GM12864 (cell line): ENCODE data around the gene SIAE.

Experiments
- DNase-seq: peaks from one replicate; pipeline ENCODE4 v3.0.0-alpha.2; 2011; ENCODE audit warnings: low read depth
- H3K4me3 ChIP-seq: 2 replicates; pipeline ENCODE4 v1.5.1; 2011; ENCODE audit warnings: mild to moderate bottlenecking, low read depth, low read length, control low read depth
- TF ChIP-seq, protein P1 (sequence below): IDR thresholded peaks from 2 replicates; pipeline ENCODE4 v1.5.1; 2011; ENCODE audit warnings: low read depth, mild to moderate bottlenecking, moderate library complexity, low read length, control low read depth, inconsistent platforms; ENCODE audit errors: missing control alignments

SIAE gene

DNA sequence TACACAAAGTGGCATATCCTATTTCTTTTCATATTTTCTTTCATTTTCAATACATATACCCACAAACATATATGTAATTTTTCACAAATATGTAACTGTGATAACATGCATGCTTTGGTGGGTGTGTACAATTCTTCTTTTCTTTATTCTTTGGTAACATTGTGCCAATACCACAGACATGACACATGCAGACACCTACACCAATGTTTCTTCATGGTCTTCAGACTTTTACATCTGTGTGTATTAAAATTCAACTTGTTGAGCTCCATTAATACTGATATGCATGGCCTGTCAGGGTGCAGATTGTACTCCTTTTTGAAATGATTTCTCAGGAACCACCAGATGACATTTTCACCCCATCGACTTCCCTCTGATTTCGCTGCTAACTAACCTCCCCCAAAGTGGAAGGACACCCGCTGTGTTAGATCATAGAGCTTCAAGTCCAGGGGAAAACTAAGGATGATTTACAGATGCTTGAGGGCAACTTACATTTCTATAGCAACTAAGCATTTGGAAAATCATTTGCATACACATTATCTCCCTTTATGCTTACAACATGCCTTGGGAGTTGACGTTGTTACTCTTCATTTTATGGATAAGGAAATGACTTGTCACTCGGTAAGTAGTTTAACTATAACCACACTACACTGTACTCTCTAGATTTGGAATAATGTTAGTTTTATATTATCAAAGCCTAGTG, 72.8 kb downstream of the SIAE start:
- H3K4me3 ChIP-seq, result no peak overlapping the region
- TF ChIP-seq, protein P1, sequence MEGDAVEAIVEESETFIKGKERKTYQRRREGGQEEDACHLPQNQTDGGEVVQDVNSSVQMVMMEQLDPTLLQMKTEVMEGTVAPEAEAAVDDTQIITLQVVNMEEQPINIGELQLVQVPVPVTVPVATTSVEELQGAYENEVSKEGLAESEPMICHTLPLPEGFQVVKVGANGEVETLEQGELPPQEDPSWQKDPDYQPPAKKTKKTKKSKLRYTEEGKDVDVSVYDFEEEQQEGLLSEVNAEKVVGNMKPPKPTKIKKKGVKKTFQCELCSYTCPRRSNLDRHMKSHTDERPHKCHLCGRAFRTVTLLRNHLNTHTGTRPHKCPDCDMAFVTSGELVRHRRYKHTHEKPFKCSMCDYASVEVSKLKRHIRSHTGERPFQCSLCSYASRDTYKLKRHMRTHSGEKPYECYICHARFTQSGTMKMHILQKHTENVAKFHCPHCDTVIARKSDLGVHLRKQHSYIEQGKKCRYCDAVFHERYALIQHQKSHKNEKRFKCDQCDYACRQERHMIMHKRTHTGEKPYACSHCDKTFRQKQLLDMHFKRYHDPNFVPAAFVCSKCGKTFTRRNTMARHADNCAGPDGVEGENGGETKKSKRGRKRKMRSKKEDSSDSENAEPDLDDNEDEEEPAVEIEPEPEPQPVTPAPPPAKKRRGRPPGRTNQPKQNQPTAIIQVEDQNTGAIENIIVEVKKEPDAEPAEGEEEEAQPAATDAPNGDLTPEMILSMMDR, result no peak
- no peak for DNase-seq

DNA sequence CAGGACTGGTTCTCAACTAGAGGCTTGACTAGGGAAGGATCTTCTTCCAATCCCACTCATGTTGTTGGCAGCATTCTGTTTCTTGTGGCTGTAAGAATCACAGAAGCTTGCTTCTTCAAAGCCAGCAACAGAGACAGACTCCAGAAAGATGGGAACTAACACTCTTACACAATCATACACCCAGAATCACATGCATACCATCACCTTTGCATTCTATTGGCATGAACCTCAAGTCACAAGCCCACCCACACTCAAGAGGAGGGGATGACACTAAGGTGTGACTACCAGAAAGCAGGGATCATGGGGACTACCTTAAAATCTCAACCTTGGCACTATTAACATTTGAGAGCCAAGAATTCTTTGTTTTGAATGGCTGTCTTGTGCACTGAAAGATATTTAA, 75.9 kb downstream of the SIAE start:
- DNase-seq, result no peak
- TF ChIP-seq, protein P1, result no peak
- no peak overlapping the region for H3K4me3 ChIP-seq

DNA sequence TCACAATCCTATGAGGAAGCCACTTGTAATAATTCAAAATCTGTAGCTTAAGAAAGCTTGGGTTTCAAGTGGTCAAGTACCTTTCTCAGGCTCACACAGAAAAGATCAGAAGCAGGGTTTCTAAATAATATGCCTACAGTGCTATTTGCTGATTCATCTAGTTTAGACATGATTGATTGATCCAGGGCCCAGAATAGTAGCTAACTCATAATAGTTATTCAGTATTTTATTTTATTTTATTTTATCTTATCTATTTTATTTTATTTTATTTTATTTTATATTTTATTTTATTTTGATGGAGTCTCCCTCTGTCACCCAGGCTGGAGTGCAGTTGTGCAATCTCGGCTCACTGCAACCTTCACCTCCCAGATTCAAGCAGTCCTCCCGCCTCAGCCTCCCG, 78.2 kb downstream of the SIAE start:
- TF ChIP-seq, protein P1, result no peak
- DNase-seq, result no peak
- H3K4me3 ChIP-seq, result no peak overlapping the region

DNA sequence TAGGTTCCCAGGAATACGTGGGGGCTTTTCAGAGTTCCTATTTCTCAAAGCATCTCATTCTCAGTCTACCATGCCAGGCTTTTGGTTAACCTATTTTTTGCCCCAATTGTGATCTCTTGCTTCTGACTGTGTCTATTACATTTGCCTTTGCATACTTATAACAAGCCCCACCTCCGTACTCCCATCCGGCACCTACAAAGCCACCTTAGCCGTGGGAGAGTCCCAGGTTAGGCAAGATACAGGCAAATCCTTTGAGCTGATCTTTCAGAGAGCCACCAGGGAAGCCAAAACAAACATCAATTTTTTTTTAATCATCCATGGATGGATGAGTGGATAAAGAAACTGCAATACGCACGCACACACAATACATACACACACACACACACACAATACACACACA, 80.9 kb downstream of the SIAE start:
- H3K4me3 ChIP-seq, result no peak overlapping the region
- DNase-seq, result no peak
- TF ChIP-seq, protein P1, result no peak

DNA sequence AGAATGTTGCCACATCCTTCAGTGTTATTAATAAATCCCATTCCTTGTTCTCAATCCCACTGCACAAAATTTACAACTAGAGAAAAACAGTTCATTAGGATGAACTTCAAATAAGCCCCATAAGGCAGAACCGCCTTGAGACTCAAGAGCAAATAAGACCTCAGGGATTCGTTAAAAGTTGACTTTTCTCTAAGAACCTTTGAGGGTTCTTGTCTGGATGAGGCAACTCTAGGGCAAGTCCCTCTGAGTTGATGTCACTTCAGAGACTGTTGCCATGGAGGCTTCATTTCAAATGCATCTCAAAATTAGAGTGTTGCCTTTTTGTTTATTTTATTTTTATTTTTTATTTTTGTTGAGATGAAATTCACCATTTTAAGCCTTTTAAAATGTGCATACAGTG, 82.1 kb downstream of the SIAE start:
- no peak overlapping the region for H3K4me3 ChIP-seq
- no peak for DNase-seq
- TF ChIP-seq, protein P1, result no peak

DNA sequence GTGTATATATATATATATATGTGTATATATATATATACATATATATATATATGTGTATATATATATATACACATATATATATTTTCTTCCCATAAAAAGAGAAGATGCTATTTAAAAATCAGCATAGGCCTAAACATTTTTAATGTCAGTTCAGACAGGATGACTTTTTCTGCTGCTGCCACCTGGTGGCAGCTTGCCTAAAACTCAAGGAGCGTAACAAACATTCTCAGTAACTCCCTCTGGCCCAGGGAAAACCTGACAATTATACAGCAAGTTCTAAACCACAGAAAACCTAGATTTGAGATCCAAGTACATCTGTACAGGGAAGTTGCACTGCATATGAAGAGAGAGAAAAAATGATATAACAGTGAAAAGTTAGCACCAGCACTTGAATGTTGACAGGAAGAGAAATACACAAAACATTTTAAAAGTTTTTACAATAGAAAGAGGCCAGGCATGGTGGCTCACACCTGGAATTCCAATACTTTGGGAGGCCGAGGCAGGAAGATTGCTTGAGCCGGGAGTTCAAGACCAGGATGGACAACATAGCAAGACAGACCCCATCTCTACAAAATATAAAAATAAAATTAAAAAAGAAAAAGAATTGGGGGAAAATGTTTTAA, 87.2 kb downstream of the SIAE start:
- no peak overlapping the region for H3K4me3 ChIP-seq
- TF ChIP-seq, protein P1, result peak; percentile 65
- no peak for DNase-seq
